Gastroesophageal sphincter (tissue), 4 donors: Measurements from ENCODE around the gene LHX5. TPM values are rescaled to one million over a fixed set of nuclear protein-coding genes. Genes with fewer than 3 reads are reported as not detected.
"Not testable (repeated sequence)": the region's sequence is repeated elsewhere in the genome, so short reads cannot be mapped to it uniquely, and the experiment has no call there.

Experiments
- ATAC-seq: fragments of 150-250 bp; one replicate; pipeline ENCODE4 v1.9.1; 2016; ENCODE audit warnings: mild to moderate bottlenecking, moderate library complexity
- H3K27ac ChIP-seq, 4 donors: fragments of 200-600 bp; sonication (generic) in 3 of 4; 1 replicate in 3 of 4; 2 replicates in 1 of 4; pipeline ENCODE4 v1.5.1; 2016 to 2019
- H3K27me3 ChIP-seq: fragments of 200-600 bp; sonication (generic); one replicate; pipeline ENCODE4 v1.5.1; 2019
- H3K36me3 ChIP-seq, 2 donors: fragments of 200-600 bp; sonication (generic); one replicate each; pipeline ENCODE4 v1.5.1; 2019; ENCODE audit warnings: control low read depth in 1 of 2
- H3K4me1 ChIP-seq, 3 donors: fragments of 200-600 bp; sonication (generic); 1 replicate in 2 of 3; 2 replicates in 1 of 3; pipeline ENCODE4 v1.5.1; 2016 to 2019; ENCODE audit warnings: control low read depth in 2 of 3
- H3K4me3 ChIP-seq, 2 donors: fragments of 200-600 bp; sonication (generic); one replicate each; pipeline ENCODE4 v1.5.1; 2019; ENCODE audit warnings: mild to moderate bottlenecking in 1 of 2, moderate library complexity in 1 of 2
- H3K9me3 ChIP-seq, 3 donors: fragments of 200-600 bp; sonication (generic); one replicate each; pipeline ENCODE4 v1.5.1; 2017 to 2019; ENCODE audit warnings: control low read depth in 2 of 3
- EP300 ChIP-seq: sonication (generic); formaldehyde crosslinking; IDR thresholded peaks from one replicate; pipeline ENCODE4 v1.6.1; 2017; ENCODE audit warnings: antibody characterized with exemption, mild to moderate bottlenecking
- POLR2A ChIP-seq, 2 donors: fragments of 450-650 bp; IDR thresholded peaks; one replicate each; pipeline ENCODE4 v1.6.1; 2017; ENCODE audit warnings: antibody characterized with exemption in 2 of 2, mild to moderate bottlenecking in 2 of 2, moderate library complexity in 1 of 2
- POLR2AphosphoS5 ChIP-seq: sonication (generic); formaldehyde crosslinking; IDR thresholded peaks from one replicate; pipeline ENCODE4 v1.6.1; 2017; ENCODE audit warnings: antibody characterized with exemption
- WGBS, 2 donors: methylation state at CpG; one replicate each; pipeline ENCODE4 v1.1.5; 2018; ENCODE audit warnings: low coverage in 1 of 2; 5-methylcytosine and 5-hydroxymethylcytosine counted together
- total RNA-seq, 4 donors: library from RNA; depleted of rRNA; stranded (reverse); fragments of >200 nt; gene quantifications; one replicate each; pipeline ENCODE4 v1.1.0, GENCODE V29; 2016
- TF ChIP-seq, protein P1 (sequence below), 4 experiments: fragments of 200-600 bp in 2 of 4; fragments of 450-650 bp in 2 of 4; sonication (generic) in 1 of 4; IDR thresholded peaks; one replicate each; pipeline ENCODE4 v1.5.1; 2017 to 2019; ENCODE audit warnings: antibody characterized with exemption in 4 of 4, mild to moderate bottlenecking in 2 of 4, moderate library complexity in 2 of 4

Gene LHX5
- total RNA-seq, 4 donors from 2014 or later, result not detected

DNA sequence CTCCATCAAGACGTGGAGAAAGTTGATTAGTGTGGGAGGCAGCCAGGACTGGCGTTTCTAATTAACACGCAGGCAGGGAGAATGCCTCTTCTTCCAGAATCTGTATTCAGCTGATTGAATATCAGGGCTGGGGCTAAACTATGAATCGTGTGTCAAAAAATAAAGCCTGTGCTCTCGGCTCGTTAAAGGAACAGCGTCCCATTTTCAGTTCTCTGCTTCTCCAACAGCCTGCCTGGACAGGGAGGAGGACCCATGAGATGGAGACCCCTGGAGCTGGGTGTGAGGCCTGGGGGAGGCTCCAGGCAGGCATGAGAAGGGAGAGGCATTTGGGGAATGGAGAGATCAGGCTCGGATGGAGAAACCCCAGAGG is 28.6 kb upstream of the LHX5 start:
- Histone ChIP-seq H3K9me3 (peaks cover 0 to 23% (median 0%) of the 10 kb centered on the region in 3 donors), H3K4me3 (no peak overlapping the region), H3K27ac (no peak overlapping the region), H3K27me3 (peaks cover 84% of the 10 kb centered on the region), H3K36me3 (no peaks in the 10 kb centered on the region), H3K4me1 (no peaks in the 10 kb centered on the region)
- 14 to 19% methylated on average over 4 of the region's 8 CpGs for WGBS, 2 donors
- TF ChIP-seq POLR2AphosphoS5 (no peak), POLR2A (IDR thresholded peaks at IDR 0.05) (no peak), EP300 (no peak)
- TF ChIP-seq, protein P1, sequence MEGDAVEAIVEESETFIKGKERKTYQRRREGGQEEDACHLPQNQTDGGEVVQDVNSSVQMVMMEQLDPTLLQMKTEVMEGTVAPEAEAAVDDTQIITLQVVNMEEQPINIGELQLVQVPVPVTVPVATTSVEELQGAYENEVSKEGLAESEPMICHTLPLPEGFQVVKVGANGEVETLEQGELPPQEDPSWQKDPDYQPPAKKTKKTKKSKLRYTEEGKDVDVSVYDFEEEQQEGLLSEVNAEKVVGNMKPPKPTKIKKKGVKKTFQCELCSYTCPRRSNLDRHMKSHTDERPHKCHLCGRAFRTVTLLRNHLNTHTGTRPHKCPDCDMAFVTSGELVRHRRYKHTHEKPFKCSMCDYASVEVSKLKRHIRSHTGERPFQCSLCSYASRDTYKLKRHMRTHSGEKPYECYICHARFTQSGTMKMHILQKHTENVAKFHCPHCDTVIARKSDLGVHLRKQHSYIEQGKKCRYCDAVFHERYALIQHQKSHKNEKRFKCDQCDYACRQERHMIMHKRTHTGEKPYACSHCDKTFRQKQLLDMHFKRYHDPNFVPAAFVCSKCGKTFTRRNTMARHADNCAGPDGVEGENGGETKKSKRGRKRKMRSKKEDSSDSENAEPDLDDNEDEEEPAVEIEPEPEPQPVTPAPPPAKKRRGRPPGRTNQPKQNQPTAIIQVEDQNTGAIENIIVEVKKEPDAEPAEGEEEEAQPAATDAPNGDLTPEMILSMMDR (IDR thresholded peaks at IDR 0.05), result no peak
- no peak for ATAC-seq

GRCh38 chr12:113498490-113498889 is 26.8 kb upstream of the LHX5 start:
- ATAC-seq, result no peak
- 18 to 20% methylated on average over 1 to 4 of the region's 4 CpGs for WGBS, 2 donors
- TF ChIP-seq, protein P1 (IDR thresholded peaks at IDR 0.05), result no peak
- TF ChIP-seq POLR2AphosphoS5 (no peak), EP300 (no peak), POLR2A (IDR thresholded peaks at IDR 0.05) (no peak)
- no peak overlapping the region for H3K4me3 ChIP-seq
- H3K4me1 ChIP-seq, result no peaks in the 10 kb centered on the region
- peaks cover 76% of the 10 kb centered on the region for H3K27me3 ChIP-seq
- no peaks in the 10 kb centered on the region for H3K36me3 ChIP-seq
- peaks cover 0 to 14% (median 0%) of the 10 kb centered on the region in 3 donors for H3K9me3 ChIP-seq
- no peak overlapping the region for H3K27ac ChIP-seq

- Histone ChIP-seq H3K36me3 (no peaks in the 10 kb centered on the region), H3K4me1 (no peaks in the 10 kb centered on the region), H3K4me3 (no peak overlapping the region), H3K27ac (no peak overlapping the region), H3K27me3 (peaks cover 79% of the 10 kb centered on the region), H3K9me3 (peaks cover 0 to 8% (median 0%) of the 10 kb centered on the region in 3 donors)
- TF ChIP-seq EP300 (no peak), POLR2AphosphoS5 (no peak), POLR2A (IDR thresholded peaks at IDR 0.05) (no peak)
- TF ChIP-seq, protein P1 (IDR thresholded peaks at IDR 0.05), result no peak
- 10 to 17% methylated on average over 7 of the region's 7 CpGs for WGBS, 2 donors
- ATAC-seq, result no peak
Observed at GRCh38 chr12:113497693-113498092, 26.0 kb upstream of the LHX5 start.

- 75 to 89% methylated on average over 3 to 5 of the region's 6 CpGs for WGBS, 2 donors
- not testable (repeated sequence) for H3K4me3 ChIP-seq, H3K36me3 ChIP-seq, ATAC-seq, H3K4me1 ChIP-seq, H3K27ac ChIP-seq, H3K9me3 ChIP-seq
- H3K27me3 ChIP-seq, result peaks cover 73% of the 10 kb centered on the region
Observed at GRCh38 chr12:113495941-113496340, 24.3 kb upstream of the LHX5 start.

- Histone ChIP-seq H3K4me1 (no peaks in the 10 kb centered on the region), H3K36me3 (no peaks in the 10 kb centered on the region), H3K4me3 (no peak overlapping the region), H3K27me3 (peaks cover 82% of the 10 kb centered on the region), H3K9me3 (no peaks in the 10 kb centered on the region), H3K27ac (no peak overlapping the region)
- WGBS, 2 donors, result 79% methylated on average over 3 of the region's 3 CpGs; no CpG with 5 or more reads in 1 of the 2 donors
- TF ChIP-seq EP300, result no peak
- TF ChIP-seq, protein P1 (IDR thresholded peaks at IDR 0.05), result no peak
- no peak for TF ChIP-seq POLR2A (IDR thresholded peaks at IDR 0.05)
- TF ChIP-seq POLR2AphosphoS5, result no peak
- ATAC-seq, result no peak
Observed at GRCh38 chr12:113488322-113488721, 16.7 kb upstream of the LHX5 start.
